NCI-H1092 treated with DMSO at 0.1 percent for 48 hours (cell line): Measurements from ENCODE around the gene AKIP1.
A peak's percentile ranks its signal among the peaks of the same experiment; 100 is the strongest.
"Not testable (repeated sequence)": the region's sequence is repeated elsewhere in the genome, so short reads cannot be mapped to it uniquely, and the experiment has no call there.

Source experiments
- DNase-seq: peaks from one replicate; lab custom pipeline; 2025; lab: John Stamatoyannopoulos, UW

Gene AKIP1, protein sequence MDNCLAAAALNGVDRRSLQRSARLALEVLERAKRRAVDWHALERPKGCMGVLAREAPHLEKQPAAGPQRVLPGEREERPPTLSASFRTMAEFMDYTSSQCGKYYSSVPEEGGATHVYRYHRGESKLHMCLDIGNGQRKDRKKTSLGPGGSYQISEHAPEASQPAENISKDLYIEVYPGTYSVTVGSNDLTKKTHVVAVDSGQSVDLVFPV

DNA sequence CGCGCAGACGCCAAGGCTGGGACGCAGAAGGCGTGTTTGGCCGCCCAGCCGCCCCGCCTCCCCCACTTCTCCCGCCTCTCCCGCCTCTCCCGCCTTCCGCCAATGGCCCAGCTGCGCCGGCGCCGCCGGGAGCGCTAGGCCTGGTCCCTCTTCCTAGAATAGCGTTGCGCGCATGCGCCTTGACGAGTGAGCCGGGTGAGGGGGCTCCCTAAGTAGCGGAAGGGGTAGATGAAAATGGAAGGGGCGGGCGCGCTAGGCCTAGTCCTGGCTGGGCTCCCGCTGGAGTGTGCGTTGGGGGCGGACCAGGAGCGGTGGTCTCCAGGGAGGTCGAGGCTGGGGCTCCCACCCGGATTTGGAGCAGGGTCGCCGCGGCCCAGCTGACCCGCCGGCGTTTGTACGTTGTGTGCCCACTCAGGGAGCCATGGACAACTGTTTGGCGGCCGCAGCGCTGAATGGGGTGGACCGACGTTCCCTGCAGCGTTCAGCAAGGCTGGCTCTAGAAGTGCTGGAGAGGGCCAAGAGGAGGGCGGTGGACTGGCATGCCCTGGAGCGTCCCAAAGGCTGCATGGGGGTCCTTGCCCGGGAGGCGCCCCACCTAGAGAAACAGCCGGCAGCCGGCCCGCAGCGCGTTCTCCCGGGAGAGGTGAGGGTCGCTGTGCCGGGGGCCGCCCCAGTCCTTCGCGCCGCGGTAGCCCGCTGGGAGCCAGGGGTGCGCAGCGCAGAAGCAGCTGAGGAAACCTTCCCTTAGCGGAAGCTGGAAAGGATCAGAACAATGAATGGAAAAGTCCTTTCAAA is at the start of gene AKIP1:
Gene AKIP1 (plus strand): TSS at position 161 of the 795 bp plus-strand sequence. CDS start 261 bp downstream, at position 422.
- DNase-seq = peak; percentile 98

DNA sequence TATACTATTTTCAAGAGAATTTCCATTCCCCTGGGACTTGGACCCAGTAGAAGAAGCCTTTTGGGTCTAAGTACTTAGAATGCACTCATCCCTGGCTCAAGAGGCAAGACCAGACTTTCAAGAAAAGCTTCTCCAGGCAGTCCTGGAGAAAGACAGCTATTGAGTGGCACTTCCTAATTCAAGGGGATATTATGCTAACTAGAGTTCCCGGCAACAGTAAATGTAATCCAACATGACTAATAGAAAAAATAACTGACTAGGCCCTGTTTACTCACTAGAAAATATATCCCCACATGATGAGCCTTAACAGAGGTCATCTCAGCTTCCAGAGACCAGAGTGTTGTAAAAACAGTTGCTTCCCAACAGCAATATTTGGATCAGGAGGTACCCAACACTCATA is 47.2 kb upstream of the AKIP1 start:
- DNase-seq = no peak

DNA sequence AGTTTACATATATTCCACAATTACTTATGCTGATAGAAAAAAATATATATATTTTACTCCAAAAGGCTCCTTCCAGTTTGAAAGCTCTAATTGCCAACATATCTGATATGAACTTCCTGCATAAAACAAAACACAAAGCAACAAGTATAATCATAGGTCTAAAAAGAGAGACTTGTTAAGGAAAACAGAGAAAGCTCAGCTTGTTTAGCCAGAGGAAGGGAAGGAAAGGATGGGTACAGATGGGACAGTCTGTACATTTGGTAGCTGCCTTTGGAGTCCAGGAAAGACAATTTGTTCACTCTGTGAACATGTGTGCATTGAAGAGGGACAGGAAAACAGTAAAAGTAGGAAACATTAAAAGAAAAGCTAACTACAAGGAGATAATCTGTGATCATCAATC is 45.7 kb upstream of the AKIP1 start:
- DNase-seq = no peak

DNA sequence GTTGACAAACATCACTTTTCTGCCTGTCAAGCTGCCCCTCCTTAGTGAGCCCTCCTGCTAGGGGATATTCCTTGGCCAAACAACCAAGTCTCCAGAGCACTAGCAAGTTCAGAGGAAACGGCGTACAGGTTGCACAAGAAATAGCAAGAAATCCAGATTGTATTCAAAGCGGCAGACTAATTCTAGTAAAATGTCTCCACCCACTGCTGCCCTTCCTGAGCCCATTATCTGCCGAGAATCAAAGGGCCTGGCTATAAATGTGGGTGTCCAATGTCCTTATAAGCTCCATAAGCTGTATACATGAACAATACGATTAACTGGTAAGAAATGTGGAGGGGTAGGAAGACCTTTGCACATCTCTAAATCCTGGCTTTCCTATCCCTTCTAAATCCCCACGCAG is 44.0 kb upstream of the AKIP1 start:
- no peak for DNase-seq

- no peak for DNase-seq
Observed at GRCh38 chr11:8867931-8868631, 42.9 kb upstream of the AKIP1 start.

DNA sequence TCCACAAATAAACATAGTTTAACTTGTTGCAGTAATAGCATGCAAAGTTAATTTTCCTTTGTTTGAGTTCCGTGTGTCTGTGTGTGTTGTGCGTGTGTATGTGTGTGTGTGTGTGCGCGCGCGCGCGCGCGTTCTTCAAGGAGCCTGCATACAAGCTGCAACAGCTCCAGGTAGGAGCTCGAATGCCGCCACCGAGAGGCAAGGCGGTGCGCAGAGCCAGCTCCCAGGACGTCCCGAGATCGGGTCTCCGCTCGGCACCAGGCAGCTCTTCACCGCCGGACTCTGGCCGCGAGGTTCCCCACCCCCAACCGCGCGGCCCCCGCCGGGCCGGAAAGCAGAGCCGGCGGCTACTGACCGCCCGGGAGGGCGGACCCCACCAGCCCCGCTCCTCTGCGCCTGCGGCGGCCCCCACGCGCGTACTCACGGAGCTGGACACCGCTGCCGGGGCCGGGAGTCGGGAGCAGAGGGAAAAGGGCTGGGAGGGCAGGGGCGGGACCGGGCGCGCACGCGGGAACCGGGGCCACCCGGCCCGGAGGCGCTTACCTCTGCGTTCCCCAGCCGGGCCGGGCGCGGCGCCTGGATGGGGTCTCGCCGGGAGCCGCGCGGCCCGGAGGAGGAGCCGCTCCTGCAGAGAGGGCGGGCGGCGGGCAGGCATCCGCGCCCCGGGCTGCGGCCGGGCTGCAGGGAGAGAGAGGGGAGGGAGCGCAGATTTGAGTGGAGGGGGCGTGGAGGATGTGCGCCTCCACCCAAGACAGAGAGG is 40.4 kb upstream of the AKIP1 start:
- peak; percentile 62 for DNase-seq

GRCh38 chr11:8871171-8871775 is 39.7 kb upstream of the AKIP1 start:
- DNase-seq = peak; percentile 80

- DNase-seq = peak; percentile 74
Observed at GRCh38 chr11:8871962-8872361, 39.0 kb upstream of the AKIP1 start.

- DNase-seq = no peak
Observed at GRCh38 chr11:8873741-8874405, 37.1 kb upstream of the AKIP1 start.

GRCh38 chr11:8878771-8879170 is 32.2 kb upstream of the AKIP1 start:
- no peak for DNase-seq

- not testable (repeated sequence) for DNase-seq
Observed at GRCh38 chr11:8881585-8881984, 29.4 kb upstream of the AKIP1 start.

GRCh38 chr11:8886322-8886721 is 24.7 kb upstream of the AKIP1 start:
- peak; percentile 45 for DNase-seq

GRCh38 chr11:8891185-8891584 is 19.8 kb upstream of the AKIP1 start:
- not testable (repeated sequence) for DNase-seq

GRCh38 chr11:8899119-8899753 is 11.8 kb upstream of the AKIP1 start:
- no peak for DNase-seq

DNA sequence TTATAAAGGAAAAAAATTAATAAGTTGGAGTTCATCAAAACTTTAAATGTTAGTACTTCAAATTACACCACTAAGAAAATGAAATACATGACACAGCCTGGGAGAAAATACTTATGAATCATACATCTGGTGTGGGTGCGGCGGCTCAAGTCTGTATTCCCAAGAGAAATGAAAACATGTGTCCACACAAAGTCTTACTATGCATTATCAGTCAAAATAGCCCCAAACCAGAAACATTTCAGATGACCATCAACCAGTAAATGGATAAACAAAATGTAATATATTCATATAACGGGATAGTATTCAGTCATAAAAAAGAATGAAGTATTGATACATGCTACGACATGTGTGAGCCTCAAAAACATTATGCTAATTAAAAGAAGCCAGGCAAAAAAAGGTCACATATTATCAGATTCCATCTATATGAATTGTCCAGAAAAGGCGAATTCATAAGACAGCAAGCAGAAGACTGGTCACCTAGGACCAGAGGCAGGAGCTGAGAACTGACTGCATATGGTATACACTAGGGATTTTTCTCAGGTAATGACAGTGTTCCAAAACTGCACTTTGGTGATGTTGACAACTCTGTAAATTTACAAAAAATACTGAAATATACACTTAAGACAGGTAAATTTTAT is 5.3 kb upstream of the AKIP1 start:
- DNase-seq = no peak

DNA sequence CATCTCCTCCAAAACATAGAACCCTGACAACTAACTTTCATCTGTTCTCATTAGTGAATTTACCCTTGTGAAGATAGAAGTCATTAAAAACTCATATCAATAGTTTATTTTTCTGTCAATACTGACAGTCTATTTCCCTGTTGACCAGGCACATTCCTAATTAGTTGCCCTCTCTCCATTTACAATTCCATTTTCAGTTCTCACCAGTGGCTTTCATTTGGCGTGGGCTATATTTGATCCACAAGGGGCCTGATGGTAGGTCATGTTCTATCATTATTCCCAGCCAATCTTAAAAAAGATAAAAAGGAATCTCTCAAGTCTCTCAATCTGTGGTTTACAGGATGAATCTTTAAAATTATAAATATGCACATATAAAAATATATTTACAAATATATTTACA is 3.9 kb upstream of the AKIP1 start:
- no peak for DNase-seq

DNA sequence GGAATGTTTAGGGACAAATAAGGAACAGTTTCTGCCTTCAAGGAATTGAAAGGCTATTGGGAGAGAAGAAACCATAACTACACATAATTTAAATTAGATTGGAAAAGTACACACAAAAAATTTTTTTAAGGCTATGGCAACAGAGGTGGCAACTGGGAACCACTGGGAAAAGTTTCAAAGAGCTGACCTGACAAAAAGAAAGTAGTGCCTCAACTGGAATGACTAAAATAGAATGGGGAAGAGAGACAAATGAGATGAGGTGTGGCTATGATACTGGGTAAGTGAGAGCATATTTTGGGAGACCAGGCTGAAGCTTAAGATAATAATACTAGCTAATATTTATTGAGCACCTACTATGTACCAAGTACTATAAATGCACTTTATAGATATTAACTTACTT is 2.9 kb upstream of the AKIP1 start:
- no peak for DNase-seq

- DNase-seq = no peak
Observed at GRCh38 chr11:8910649-8911026, 351 bp upstream of the AKIP1 start.

DNA sequence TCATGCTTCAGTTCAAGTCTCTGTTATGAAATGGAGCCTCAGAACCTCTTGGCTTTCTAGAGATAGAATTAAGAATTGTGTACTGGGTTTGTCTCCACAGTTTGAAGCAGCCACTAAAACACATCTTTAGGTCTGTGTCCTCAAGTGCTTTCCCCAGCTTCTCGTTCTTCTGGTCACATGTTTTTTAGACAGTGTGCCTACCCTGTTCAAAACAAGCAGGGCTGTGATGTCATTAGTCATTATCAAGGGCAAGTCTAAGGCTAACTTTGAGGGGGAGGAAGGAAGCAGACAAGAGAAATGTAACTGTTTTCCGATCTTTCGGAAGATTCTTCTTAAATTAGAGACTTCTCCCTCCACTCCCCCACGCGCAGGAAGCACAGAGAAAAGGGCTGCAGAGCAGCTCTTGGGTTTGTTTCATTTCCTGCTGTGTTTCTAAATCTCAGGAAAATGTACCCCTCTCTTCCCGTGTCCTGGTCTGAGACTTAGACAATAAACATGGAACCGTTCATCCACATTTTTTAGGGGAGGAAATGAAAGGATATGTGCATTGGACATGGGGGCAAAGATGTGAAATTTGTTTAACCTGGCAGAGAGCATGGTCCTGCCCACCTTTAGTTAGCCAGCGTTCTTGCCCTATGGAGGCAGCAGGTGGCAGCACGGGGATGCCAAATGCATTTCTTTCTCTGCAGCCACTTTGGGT is 3.1 kb downstream of the AKIP1 start:
- DNase-seq = peak; percentile 52

DNA sequence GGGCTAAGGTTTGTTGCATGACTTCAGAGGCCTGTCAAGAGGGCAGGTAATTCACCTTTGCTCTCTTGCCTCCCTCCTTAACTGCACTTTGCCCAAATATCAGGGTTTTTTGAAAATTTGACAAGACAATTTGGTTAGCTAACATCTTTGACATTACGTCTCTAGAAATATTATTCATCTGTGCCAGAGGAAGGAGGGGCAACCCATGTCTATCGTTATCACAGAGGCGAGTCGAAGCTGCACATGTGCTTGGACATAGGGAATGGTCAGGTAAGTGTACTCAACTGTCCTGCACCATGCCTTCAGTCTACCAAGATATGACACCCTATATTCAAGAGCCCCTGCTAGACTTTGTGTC is 3.7 kb downstream of the AKIP1 start:
- no peak for DNase-seq
